Right cardiac atrium (tissue), 5 donors: ENCODE data around the gene RBM39. TPM values are rescaled to one million over a fixed set of nuclear protein-coding genes. Genes with fewer than 3 reads are reported as not detected.
"Not testable (repeated sequence)": the region's sequence is repeated elsewhere in the genome, so short reads cannot be mapped to it uniquely, and the experiment has no call there.

Source experiments
- ATAC-seq, 2 donors: fragments of 200-7000 bp; cut with Tn5 transposase; one replicate each; pipeline versions ENCODE4 v1.8.0 to v1.9.1; 2020; ENCODE audit warnings: moderate library complexity in 2 of 2, mild to moderate bottlenecking in 1 of 2
- DNase-seq, 3 donors: peaks; one replicate each; pipeline ENCODE4 v3.0.0-alpha.2; 2020
- H3K27ac ChIP-seq: one replicate; pipeline ENCODE4 v1.5.1; 2013; ENCODE audit warnings: mild to moderate bottlenecking, low read length, control low read depth, moderate library complexity
- H3K27me3 ChIP-seq: one replicate; pipeline ENCODE4 v1.6.1; 2013; ENCODE audit not compliant: control insufficient read depth, insufficient read depth
- H3K4me1 ChIP-seq: one replicate; pipeline ENCODE4 v1.6.1; 2013; ENCODE audit warnings: low read length; ENCODE audit not compliant: control insufficient read depth, insufficient read depth
- H3K4me3 ChIP-seq: one replicate; pipeline ENCODE4 v1.5.1; 2013; ENCODE audit warnings: low read length, control low read depth
- H3K9me3 ChIP-seq: one replicate; pipeline ENCODE4 v1.6.1; 2013; ENCODE audit warnings: low read length; ENCODE audit not compliant: control insufficient read depth
- WGBS: extraction: QIAGEN DNeasy Blood & Tissue Kit; methylation state at CpG from one replicate; pipeline ENCODE4 v1.1.7; 2013; 5-methylcytosine and 5-hydroxymethylcytosine counted together
- intact Hi-C, 4 donors: fragments of 100-400 bp; cut with DNase I; formaldehyde crosslinking; loops; one replicate each; pipeline versions ENCODE4 v1.11.0 to v1.14.0; 2022 to 2023
- polyA plus RNA-seq: library from polyadenylated mRNA; stranded (reverse); fragments of 200-250 nt; gene quantifications from one replicate; pipeline ENCODE4 v1.2.3, GENCODE V29; 2013
- total RNA-seq, 4 donors: library from RNA; stranded (reverse); fragmentation: NEBNext Ultra II Directional; extraction: Animal tissue kit (Norgen Biotek cat#: 25700); gene quantifications; one replicate each; pipeline ENCODE4 v1.2.1, GENCODE V29; 2021
- donor health status: healthy with polysubstance abuse.
- donor health status: DM: no; HTN: yes; CAD: no.
- donor health status: DM: no; HTN: no; CAD: no.
- donor health status: DM: no; HTN: yes; CAD: no; lungs with severe emphysema.
- donor health status: DM: yes; HTN: yes; CAD: no.

Gene RBM39
- total and polyA plus RNA-seq, 5 donors = 143 to 173 (median 166) TPM

DNA sequence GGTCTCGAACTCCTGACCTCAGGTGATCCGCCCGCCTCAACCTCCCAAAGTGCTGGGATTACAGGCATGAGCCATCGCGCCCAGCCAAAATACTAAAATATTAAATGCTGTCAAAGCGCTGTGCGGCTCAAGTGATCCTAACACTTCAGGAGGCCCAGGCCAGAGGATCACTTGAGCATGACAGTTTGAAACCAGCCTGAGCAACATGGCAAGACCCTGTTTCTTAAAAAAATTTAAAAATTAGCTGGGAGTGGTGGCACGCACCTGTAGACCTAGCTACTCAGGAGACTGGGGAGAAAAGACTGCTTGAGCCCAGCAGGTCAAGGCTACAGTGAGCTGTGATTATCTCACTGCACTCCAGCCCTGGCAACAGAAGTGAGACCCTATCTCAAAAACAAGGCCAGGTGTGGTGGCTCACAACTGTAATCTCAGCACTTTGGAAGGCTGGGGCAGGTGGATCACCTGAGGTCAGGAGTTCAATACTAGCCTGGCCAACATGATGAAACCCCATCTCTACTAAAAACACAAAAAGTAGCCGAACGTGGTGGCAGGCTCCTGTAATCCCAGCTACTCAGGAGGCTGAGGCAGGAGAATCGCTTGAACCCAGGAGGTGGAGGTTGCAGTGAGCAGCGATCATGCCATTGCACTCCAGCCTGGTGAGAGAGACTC is 18.3 kb downstream of the RBM39 start:
- H3K9me3 ChIP-seq, intact Hi-C loops, H3K27me3 ChIP-seq, H3K27ac ChIP-seq, ATAC-seq, H3K4me1 ChIP-seq, H3K4me3 ChIP-seq, DNase-seq: not testable (repeated sequence)
- 95% methylated on average over 12 of the region's 12 CpGs for WGBS

DNA sequence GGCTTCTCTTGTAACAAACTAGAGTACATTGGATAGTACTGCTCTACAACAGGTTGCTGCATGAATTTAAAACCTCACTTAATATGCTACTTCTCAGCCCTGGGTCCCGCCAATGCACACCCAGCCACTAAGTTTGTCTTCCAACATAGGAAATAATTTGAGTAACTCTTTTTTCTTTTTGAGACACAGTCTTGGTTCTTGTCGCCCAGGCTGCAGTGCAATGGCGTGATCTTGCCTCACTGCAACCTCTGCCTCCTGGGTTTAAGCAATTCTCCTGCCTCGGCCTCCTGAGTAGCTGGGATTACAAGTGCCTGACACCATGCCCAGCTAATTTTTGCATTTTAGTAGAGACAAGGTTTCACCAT is 18.8 kb downstream of the RBM39 start:
- H3K27me3 ChIP-seq, H3K27ac ChIP-seq, H3K9me3 ChIP-seq, H3K4me1 ChIP-seq, ATAC-seq, H3K4me3 ChIP-seq, DNase-seq, intact Hi-C loops: not testable (repeated sequence)
- WGBS = 86% methylated on average over 4 of the region's 4 CpGs

DNA sequence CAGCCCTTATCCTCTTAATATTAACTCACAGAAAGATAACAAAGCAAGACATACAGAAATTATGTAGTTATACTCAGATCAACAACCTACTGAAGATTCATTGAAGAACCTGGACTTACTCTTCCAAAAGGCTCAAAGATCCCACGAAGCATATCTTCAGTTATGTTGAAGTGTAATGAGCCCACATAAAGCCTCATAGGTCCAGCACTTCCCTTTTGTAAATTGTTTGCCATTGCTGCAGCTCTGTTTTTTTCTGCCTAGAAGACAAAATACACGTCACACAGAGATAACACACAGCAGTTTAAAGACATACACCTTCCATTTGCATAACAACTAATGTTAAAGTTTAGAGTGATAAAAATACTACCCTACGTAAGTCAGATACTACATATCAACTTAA is 20.4 kb downstream of the RBM39 start:
- intact Hi-C loops = no loop called here
- Histone ChIP-seq H3K4me3 (no peak overlapping the region), H3K27me3 (no peaks in the 10 kb centered on the region), H3K4me1 (no peaks in the 10 kb centered on the region), H3K9me3 (no peaks in the 10 kb centered on the region), H3K27ac (no peak overlapping the region)
- no peak for DNase-seq
- WGBS = 58% methylated on average over 3 of the region's 3 CpGs
- ATAC-seq = no peak

DNA sequence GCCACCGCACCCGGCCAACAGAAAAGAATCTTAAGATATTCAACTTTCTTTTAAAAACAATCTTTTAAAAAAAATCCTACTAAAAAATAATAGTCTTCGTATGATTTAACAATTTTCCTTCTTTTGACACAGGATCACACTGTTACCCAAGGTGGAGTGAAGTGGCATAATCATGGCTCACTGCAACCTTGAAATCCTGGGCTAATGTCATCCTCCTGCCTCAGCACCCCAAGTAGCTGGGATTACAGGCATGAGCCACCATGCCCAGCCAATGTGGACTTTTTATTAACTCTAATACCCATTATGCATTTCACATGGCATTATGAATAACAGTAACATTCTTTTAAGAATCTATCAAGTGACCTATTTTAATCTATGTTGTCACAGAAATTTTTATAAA is 20.8 kb downstream of the RBM39 start:
- Histone ChIP-seq H3K27me3 (no peaks in the 10 kb centered on the region), H3K4me1 (no peaks in the 10 kb centered on the region), H3K9me3 (no peaks in the 10 kb centered on the region), H3K27ac (no peak overlapping the region), H3K4me3 (no peak overlapping the region)
- 91% methylated on average over 3 of the region's 3 CpGs for WGBS
- intact Hi-C loops = no loop called here
- ATAC-seq = no peak
- no peak for DNase-seq

DNA sequence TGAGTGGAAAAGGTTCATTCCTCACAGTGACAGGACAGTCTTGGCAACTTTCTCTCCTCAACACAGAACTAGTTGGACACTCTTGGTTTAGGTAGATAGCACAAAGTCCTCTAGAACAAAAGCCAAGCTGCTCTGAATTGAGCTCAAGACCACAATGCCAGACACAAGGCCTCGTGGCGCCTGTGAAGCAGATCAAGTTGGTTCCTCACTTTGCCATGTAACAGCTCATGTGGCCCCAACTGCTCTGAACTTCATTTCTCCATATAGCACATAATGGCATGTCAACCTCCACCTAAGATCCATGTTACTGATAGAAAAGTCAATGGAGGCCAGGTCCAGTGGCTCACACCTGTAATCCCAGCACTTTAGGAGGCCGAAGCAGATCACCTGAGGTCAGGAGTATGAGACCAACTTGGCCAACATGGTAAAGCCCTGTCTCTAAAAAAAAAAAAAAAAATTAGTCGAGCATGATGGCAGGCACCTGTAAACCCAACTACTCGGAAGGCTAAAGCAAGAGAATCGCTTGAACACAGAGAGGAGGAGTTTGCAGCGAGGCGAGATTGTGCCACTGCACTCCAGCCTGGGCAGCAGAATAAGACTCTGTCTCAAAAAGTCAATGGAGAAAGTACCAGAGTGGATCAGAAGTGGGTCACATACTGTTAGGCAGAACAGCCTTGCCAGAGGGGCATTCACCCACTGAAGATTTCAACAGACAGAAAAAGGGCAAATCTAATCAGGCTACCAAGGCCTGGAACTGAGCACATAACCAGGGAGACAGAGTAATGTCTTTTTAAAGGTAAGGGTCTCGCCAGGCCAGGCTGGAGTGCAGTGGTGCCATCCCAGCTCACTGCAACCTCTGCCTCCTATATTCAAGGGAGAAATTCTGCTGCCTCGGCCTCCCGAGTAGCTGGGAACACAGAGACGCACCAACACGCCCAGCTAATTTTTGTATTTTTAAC is 21.6 kb downstream of the RBM39 start:
- intact Hi-C loops = no loop called here
- no peak for ATAC-seq
- no peaks in the 10 kb centered on the region for H3K27me3 ChIP-seq
- H3K4me1 ChIP-seq = no peaks in the 10 kb centered on the region
- H3K9me3 ChIP-seq = no peaks in the 10 kb centered on the region
- no peak for DNase-seq
- H3K27ac ChIP-seq = no peak overlapping the region
- no peak overlapping the region for H3K4me3 ChIP-seq
- 90% methylated on average over 13 of the region's 13 CpGs for WGBS

DNA sequence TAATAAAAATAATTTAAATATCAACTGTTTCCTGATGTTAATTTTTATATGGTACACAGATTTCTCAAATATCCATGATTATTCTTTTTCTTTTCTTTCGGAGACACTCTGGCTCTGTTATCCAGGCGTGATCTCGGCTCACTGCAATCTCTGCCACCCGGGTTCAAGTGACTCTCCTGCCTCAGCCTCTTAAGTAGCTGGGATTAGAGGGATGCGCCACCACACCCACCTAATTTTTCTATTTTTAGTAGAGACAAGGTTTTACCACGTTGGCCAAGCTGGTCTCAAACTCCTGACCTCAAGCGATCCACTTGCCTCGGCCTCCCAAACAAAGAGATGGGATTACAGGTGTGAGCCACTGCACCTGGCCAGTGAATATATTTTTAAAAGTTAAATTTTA is 22.3 kb downstream of the RBM39 start:
- 60% methylated on average over 8 of the region's 8 CpGs for WGBS
- Histone ChIP-seq H3K27me3 (no peaks in the 10 kb centered on the region), H3K9me3 (no peaks in the 10 kb centered on the region), H3K4me3 (no peak overlapping the region), H3K27ac (no peak overlapping the region), H3K4me1 (no peaks in the 10 kb centered on the region)
- ATAC-seq (no peak), DNase-seq (no peak)
- intact Hi-C loops = no loop called here

DNA sequence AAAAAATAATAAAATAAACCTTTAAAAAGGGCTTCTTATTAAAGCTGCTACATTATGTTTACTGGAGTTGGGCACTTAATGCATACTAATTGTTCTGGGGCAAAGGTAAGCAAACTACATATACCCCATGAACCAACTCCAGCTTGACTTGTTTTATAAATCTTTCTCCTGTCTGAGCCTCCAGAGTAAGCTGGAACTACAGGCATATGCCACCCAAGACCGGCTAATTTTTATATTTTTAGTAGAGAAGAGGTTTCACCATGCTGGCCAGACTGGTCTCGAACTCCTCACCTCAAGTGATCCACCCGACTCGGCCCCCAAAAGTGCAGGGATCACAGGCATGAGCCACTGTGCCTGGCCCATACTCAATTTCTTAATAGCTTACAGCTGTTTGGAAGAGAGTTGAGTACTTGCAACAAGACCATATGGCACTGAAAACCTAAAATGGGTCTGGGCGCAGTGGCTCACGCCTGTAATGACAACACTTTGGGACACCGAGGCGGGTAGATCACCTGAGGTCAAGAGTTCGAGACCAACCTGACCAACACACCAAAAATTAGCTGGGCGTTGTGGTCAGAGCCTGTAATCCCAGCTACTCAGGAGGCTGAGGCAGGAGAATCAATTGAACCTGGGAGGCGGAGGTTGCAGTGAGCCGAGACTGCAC is 23.0 kb downstream of the RBM39 start:
- no peak overlapping the region for H3K27ac ChIP-seq
- no peaks in the 10 kb centered on the region for H3K27me3 ChIP-seq
- no peak for DNase-seq
- ATAC-seq = no peak
- H3K4me3 ChIP-seq = no peak overlapping the region
- intact Hi-C loops = no loop called here
- WGBS = 85% methylated on average over 12 of the region's 12 CpGs
- no peaks in the 10 kb centered on the region for H3K9me3 ChIP-seq
- H3K4me1 ChIP-seq = no peaks in the 10 kb centered on the region

DNA sequence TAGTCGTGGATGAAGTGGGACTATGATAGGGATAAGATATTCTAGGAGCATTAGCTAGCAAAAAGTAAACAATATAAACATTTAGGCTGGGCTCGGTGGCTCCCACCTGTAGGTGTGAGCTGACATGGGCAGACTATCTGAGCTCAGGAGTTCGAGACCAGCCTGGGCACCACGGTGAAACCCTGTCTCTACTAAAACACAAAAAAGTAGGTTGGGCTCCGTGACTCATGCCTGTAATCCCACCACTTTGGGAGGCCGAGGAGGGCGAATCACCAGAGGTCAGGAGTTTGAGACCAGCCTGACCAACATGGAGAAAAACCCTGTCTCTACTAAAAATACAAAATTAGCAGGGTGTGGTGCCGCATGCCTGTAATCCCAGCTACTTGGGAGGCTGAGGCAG is 23.7 kb downstream of the RBM39 start:
- H3K4me3 ChIP-seq, DNase-seq, H3K27me3 ChIP-seq, H3K4me1 ChIP-seq, H3K9me3 ChIP-seq, ATAC-seq, H3K27ac ChIP-seq, intact Hi-C loops: not testable (repeated sequence)
- WGBS = 89% methylated on average over 8 of the region's 8 CpGs

DNA sequence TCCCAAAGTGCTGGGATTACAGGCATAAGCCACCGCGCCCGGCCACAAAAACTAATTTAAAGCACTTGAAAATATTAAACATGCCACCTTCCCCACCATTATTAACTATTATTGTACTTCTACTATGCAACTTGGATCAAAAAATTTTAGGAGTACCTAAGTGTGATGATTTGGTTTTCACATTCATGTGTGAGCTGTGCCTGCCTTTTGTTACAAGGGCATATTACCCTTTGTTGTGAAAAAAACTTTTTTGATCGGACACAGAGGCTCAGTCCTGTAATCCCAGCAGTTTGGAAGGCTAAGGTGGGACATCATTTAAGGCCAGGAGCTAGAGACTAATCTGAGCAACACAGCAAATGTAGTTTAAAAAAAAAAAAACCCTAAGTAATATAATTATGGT is 25.7 kb downstream of the RBM39 start:
- no peak overlapping the region for H3K27ac ChIP-seq
- no peak for ATAC-seq
- intact Hi-C loops = no loop called here

DNA sequence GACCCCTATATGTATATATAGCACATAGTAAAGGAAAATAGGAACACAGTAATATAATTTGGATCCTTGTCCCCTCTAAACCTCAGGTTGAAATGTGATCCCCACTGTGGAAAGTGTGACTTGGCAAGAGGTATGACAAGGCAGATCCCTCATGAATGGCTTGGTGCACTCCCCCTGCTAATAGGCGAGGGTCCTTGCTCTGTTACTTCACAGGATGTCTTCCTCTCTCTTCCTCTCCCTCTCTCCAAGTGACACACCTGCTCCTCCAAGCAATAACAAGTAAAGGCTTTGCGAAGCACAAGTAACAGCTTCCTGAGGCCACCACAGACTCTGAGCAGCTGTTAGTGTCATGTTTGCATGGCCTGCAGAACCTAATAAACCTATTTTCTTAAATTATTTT is 26.4 kb downstream of the RBM39 start:
- no peak overlapping the region for H3K4me3 ChIP-seq
- H3K27ac ChIP-seq = no peak overlapping the region
- WGBS = 90% methylated on average over 2 of the region's 2 CpGs
- no peaks in the 10 kb centered on the region for H3K9me3 ChIP-seq
- intact Hi-C loops = no loop called here
- no peak for DNase-seq
- ATAC-seq = no peak
- H3K4me1 ChIP-seq = no peaks in the 10 kb centered on the region
- H3K27me3 ChIP-seq = no peaks in the 10 kb centered on the region

More for the DNA sequence above, 25.7 kb downstream of the RBM39 start:
- H3K27me3 ChIP-seq = no peaks in the 10 kb centered on the region
- H3K4me1 ChIP-seq = no peaks in the 10 kb centered on the region
- 96% methylated on average over 4 of the region's 4 CpGs for WGBS
- H3K9me3 ChIP-seq = no peaks in the 10 kb centered on the region
- H3K4me3 ChIP-seq = no peak overlapping the region
- DNase-seq = no peak

DNA sequence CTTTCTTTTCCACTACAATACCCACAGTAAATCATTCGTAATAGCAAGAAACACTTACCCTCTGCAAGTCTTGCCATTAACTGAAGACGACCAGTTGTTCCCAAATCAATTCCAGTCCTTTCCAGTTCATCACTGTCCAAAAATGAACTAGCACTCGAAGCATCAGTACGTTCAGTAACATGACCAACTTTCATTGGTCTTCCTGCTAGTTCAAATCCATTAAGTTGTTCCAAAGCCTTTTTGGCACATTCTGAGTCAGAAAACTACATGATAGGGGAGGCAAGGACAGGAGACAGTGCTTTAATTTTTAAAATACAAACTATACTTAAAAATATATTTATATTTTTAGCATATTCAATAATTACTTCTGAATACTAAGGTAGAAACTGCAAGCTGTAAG is 27.9 kb downstream of the RBM39 start:
- WGBS = 63% methylated on average over 4 of the region's 4 CpGs
- H3K27me3 ChIP-seq = no peaks in the 10 kb centered on the region
- no peak for ATAC-seq
- no peaks in the 10 kb centered on the region for H3K4me1 ChIP-seq
- H3K27ac ChIP-seq = no peak overlapping the region
- no peak for DNase-seq
- H3K4me3 ChIP-seq = no peak overlapping the region
- no peaks in the 10 kb centered on the region for H3K9me3 ChIP-seq
- intact Hi-C loops = no loop called here
